ENCODE data around the gene MEI1. TPM values are rescaled to one million over a fixed set of nuclear protein-coding genes. Genes with fewer than 3 reads are reported as not detected.

The MEI1 gene
- total and polyA plus RNA-seq, 2 of the 4 experiments (the other 2 are of a cell fraction): 0.90 to 2.6 TPM

DNA sequence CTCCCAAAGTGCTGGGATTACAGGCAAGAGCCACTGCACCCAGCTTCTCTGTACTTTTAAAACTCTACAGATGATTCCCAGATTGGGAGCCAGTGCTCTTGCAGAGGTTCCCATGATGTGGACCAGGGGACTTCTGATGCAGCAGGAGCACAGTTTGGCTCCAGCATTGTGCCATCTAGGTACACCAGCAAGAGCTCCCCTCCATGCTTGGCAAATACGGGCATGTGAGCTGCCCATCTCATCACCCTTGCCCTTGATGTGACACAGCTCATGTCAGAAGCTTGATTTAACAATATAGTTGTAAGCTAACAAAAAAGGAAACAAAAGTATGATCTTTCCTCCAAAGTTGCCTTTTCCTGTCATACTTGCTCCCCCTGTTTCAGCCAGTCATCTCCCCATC is 39.4 kb upstream of the MEI1 start:
- TF ChIP-seq MAFK (IDR thresholded peaks at IDR 0.05; ENCODE audit: low read depth, low read length): no peak
- no peak for TF ChIP-seq MXI1 (IDR thresholded peaks at IDR 0.05; ENCODE audit: borderline replicate concordance, low read depth, low read length)
- TF ChIP-seq BHLHE40 (IDR thresholded peaks at IDR 0.05; ENCODE audit: low read depth, low read length): no peak
- TF ChIP-seq, protein P1, sequence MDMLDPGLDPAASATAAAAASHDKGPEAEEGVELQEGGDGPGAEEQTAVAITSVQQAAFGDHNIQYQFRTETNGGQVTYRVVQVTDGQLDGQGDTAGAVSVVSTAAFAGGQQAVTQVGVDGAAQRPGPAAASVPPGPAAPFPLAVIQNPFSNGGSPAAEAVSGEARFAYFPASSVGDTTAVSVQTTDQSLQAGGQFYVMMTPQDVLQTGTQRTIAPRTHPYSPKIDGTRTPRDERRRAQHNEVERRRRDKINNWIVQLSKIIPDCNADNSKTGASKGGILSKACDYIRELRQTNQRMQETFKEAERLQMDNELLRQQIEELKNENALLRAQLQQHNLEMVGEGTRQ (IDR thresholded peaks at IDR 0.05; ENCODE audit: low read depth, low read length): no peak
- no peak for TF ChIP-seq CEBPB (IDR thresholded peaks at IDR 0.05; ENCODE audit: low read depth, low read length)
- TF ChIP-seq NFE2L2 (IDR thresholded peaks at IDR 0.05; ENCODE audit: low read depth, low read length): no peak
- no peak for TF ChIP-seq RAD21 (IDR thresholded peaks at IDR 0.05; ENCODE audit: low read length)
- TF ChIP-seq RFX5 (IDR thresholded peaks at IDR 0.05; ENCODE audit: low read depth, low read length): no peak
- TF ChIP-seq SMC3 (IDR thresholded peaks at IDR 0.05; ENCODE audit: low read depth, low read length): no peak
- TF ChIP-seq CHD1 (IDR thresholded peaks at IDR 0.05; ENCODE audit: low read depth, low read length): no peak
- TF ChIP-seq, protein P2, sequence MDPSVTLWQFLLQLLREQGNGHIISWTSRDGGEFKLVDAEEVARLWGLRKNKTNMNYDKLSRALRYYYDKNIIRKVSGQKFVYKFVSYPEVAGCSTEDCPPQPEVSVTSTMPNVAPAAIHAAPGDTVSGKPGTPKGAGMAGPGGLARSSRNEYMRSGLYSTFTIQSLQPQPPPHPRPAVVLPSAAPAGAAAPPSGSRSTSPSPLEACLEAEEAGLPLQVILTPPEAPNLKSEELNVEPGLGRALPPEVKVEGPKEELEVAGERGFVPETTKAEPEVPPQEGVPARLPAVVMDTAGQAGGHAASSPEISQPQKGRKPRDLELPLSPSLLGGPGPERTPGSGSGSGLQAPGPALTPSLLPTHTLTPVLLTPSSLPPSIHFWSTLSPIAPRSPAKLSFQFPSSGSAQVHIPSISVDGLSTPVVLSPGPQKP (IDR thresholded peaks at IDR 0.05; ENCODE audit: borderline replicate concordance, low read depth, low read length): no peak
- TF ChIP-seq FOS (IDR thresholded peaks at IDR 0.05; ENCODE audit: low read depth, low read length): no peak
- TF ChIP-seq CTCF (conservative IDR thresholded peaks at IDR 0.05; ENCODE audit: low read depth, low read length): no peak
- TF ChIP-seq POLR2A (IDR thresholded peaks at IDR 0.05; ENCODE audit: low read depth, low read length): no peak
- no peak for TF ChIP-seq RCOR1 (IDR thresholded peaks at IDR 0.05; ENCODE audit: insufficient replicate concordance, low read length)
- no peak for TF ChIP-seq MAZ (IDR thresholded peaks at IDR 0.05; ENCODE audit: borderline replicate concordance, low read depth, low read length)
- Histone ChIP-seq H2AFZ (replicated peaks; ENCODE audit: low read length, poor library complexity) (no peak overlapping the region), H3K14ac (replicated peaks; ENCODE audit: low read depth, low read length) (no peak overlapping the region), H2AK9ac (replicated peaks; ENCODE audit: low read depth, low read length, poor library complexity) (no peak overlapping the region), H3K4ac (ENCODE audit: low read depth, low read length) (no peak overlapping the region), H3K18ac (ENCODE audit: low read depth, low read length) (no peak overlapping the region), H3K9me3 (ENCODE audit: control insufficient read depth, insufficient read depth, low read length) (no peaks in the 10 kb centered on the region), H3K4me2 (ENCODE audit: low read depth, low read length) (no peak overlapping the region), H3K23ac (ENCODE audit: low read depth, low read length) (no peak overlapping the region), H3K79me1 (ENCODE audit: low read depth in 1 of 2, low read length in 2 of 2) (peaks cover 9 to 37% of the 10 kb centered on the region in 2 experiments), H2BK15ac (ENCODE audit: low read depth, low read length) (no peak overlapping the region), H3K36me3 (ENCODE audit: control insufficient read depth, insufficient read depth, low read length) (peaks cover 48% of the 10 kb centered on the region), H3K27me3 (ENCODE audit: control insufficient read depth, insufficient read depth, low read length) (no peaks in the 10 kb centered on the region), H3K9me1 (ENCODE audit: insufficient read depth, low read length) (0 out of 2 replicates have a peak, but pooled peaks cover 7% of the 10 kb centered on the region), H2BK5ac (ENCODE audit: low read depth, low read length, poor library complexity, severe bottlenecking) (no peak overlapping the region), H2BK20ac (ENCODE audit: low read depth, low read length) (no peak overlapping the region), H3K27ac (ENCODE audit: insufficient read depth, low read length) (peak overlapping the region; percentile 18; the same call in 1 of the 2 replicates), H4K8ac (ENCODE audit: low read depth in 2 of 2, low read length in 2 of 2) (no peak overlapping the region), H4K91ac (ENCODE audit: insufficient read depth, low read depth, low read length) (no peak overlapping the region), H2BK120ac (ENCODE audit: low read depth, low read length) (no peak overlapping the region), H4K5ac (ENCODE audit: low read depth, low read length) (no peak overlapping the region), H2AK5ac (ENCODE audit: low read depth, low read length) (no peak overlapping the region), H3K4me3 (ENCODE audit: insufficient read depth, low read depth, low read length) (no peak overlapping the region), H3K56ac (ENCODE audit: extremely low read depth, insufficient read depth, low read length) (no peak overlapping the region), H3K4me1 (ENCODE audit: control insufficient read depth, insufficient read depth, low read length) (0 out of 2 replicates have a peak, but pooled peaks cover 1% of the 10 kb centered on the region), H3K9ac (ENCODE audit: low read depth, low read length) (no peak overlapping the region), H4K20me1 (ENCODE audit: insufficient read depth, low read length) (peaks cover 10% of the 10 kb centered on the region; the same call in 1 of the 2 replicates)
- dilution Hi-C loops (cut with HindIII; ENCODE audit: low sequenced_read_pairs, unreplicated experiment): no loop called here
- POLR2A ChIA-PET (ENCODE audit: unreplicated experiment): no interaction called here
- WGBS, 2 experiments (ENCODE audit: extremely low coverage in 2 of 2, insufficient read length in 1 of 2): no CpG with 5 or more reads among the region's 1 CpG
- CTCF ChIA-PET: no interaction called here
- no TSS peak for BruUV-seq (replicated peaks)
- DNase-seq (no peak), ATAC-seq (ENCODE audit: low read depth) (no peak)
- intact Hi-C loops (cut with micrococcal nuclease): no loop called here
- in situ Hi-C loops (cut with MboI; ENCODE audit: low sequenced_read_pairs): no loop called here
